A549 treated with AZD2906 at 1 μM for 4 hours (cell line): ENCODE measurements around the gene KLHDC7B. TPM values are rescaled to one million over a fixed set of nuclear protein-coding genes. Genes with fewer than 3 reads are reported as not detected.

Experiments
- total RNA-seq: library from RNA; stranded (reverse); fragments of 200-300 nt; extraction: Qiagen RNA extraction; gene quantifications from 5 replicates; pipeline ENCODE4 v1.2.3, GENCODE V29; 2022

The KLHDC7B gene
- 0.02 to 0.03 TPM (median 0.03 TPM) in 3 of 5 replicates, not detected in the others for total RNA-seq

DNA sequence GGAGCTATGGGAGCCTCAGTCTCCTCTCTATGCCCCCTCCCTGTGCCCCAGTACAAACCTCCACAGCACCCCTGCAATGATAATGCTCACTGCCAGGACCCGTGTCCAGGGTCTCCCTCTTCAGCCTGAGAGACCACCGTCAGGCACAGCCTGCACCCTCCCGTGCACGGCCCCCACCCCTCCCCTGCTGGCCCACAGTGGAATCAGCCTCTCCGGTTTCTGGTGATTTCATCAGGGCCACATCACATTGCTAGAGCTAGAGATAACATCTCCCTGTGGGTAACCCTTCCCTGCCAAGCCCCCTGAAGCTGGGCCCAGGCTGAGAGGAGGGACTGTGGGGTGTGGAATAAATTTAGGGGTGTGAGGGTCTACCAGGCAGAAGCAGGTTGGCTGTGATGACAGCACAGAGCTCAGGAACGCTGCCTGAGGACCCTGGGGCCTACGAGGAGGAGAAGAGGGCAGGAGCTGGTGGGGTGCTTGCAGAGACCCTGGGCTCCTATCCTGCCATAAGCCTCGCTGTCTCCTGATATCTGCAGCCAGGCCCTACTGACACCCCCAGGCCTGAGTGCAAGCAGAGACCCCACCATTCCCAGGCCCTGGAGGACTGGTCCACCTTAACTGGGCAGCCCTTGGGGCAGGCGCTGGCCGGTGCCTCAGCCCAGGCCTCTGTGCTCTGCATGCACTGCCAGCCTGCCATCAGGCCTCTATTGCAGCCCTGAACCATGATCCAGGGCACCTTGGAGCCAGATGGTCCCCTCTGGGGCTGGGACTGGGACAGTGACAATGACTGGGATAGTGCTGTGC lies at the start of gene KLHDC7B:
Gene KLHDC7B, plus strand, starts transcription at position 378 of the 804 bp plus-strand sequence. Its CDS starts 345 bp downstream, at position 723.

DNA sequence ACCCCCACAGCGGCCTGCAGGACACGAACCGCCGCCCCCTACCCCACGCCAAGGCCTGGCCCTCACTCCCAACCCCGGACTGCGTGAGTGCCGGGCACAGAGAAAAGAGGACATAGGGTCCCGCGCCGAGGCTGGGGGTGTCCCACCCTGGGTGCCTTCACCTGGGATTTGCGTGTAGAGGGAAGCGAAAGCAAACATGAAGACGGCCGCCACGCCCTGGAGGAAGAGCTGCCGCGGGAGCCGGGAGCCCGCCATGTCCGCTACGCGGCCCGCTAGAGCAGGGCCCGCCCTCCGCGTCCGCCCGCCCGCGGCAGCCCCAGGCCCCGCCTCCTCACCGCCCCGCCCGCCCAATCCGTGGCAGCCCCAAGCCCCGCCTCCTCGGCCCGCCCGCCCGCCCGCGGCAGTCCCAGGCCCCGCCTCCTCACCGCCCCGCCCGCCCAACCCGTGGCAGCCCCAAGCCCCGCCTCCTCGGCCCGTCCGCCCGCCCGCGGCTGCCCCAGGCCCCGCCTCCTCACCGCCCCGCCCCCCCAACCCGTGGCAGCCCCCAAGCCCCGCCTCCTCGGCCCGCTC lies 38.2 kb upstream of the KLHDC7B start, which contains the start of gene LMF2:
Gene LMF2, minus strand, starts transcription at position 282 of the 570 bp plus-strand sequence. Its CDS starts 27 bp downstream, at position 255.

DNA sequence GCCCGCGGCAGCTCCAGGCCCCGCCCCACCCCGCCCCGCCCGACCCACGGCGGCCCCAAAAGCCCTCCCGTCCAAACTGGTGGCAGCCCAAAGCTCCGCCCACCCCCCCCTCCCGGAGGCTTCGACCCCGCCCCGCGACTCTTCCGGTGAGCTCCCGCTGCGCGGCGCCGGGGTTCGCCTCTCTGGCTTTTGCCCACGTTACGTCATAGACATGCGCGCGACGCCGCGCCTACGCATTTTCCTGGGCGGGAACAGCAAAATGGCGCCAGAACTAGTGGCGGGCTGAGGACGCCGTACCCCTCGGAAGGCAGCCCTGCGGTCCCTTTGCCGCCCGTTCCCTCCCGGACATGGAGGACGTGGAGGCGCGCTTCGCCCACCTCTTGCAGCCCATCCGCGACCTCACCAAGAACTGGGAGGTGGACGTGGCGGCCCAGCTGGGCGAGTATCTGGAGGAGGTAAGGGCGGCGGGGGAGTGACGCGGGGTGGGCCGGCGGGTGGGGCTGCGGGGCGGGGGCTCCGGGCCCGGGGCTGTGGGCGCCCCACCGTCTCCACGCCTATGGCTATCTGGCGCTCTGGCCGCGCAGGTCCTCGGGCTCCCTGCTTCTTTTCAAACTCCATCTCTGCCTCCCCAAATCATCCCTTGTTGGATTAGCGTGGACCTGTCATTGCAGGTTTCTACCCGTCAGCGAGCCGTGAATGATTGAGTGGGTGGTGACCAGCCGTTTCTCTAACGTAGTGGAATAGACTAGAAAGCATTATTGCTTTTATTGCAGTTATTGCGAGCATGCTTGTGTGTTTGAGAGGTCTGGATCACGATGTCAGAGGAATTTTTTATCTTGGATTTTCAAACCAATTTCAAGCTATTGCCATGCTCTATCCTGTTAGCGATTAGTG lies 37.5 kb upstream of the KLHDC7B start, which contains the start of gene NCAPH2:
Gene NCAPH2, plus strand, starts transcription at position 234 of the 894 bp plus-strand sequence. Its CDS starts 114 bp downstream, at position 348.

DNA sequence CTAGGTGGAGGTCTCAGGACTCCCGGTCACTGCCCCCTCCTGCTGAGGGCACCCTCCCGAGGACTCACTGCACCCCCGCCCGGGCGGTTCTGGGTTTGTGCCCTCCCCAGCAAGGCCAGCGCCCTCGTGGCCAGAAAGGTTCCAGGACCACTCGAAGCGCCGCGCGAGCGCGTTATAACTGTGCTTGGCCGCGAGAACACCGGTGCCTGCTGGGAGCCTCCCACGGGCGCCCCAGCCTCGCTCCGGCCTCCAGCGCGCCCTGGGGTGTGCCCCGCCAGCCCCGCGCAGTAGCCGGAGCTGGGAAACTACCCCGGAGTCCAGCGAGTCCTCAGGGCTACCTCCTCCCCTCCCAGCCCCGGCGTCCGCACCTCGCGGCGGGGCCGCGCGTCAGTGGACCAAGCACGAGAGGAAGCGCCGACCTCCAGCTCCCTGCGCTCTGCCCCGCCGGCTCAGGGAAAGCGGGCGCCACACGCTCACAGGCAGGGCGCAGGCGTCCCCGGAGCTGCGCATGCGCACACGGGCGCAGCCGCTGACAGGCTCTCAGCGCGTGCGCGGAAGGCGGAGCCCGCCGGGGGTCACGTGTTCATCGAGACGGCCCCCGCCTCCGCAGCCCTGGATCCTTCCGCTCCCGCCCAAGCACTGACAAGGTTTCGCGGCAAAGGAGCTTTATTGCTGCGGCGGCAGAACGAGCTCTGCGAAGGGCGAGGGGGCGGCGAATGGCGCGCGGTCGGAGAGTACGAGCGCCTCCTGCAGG lies 20.4 kb upstream of the KLHDC7B start, which contains the start of gene SCO2:
Gene SCO2, minus strand, starts transcription at position 495 of the 754 bp plus-strand sequence. CDS start 1,187 bp downstream, outside the sequence.

DNA sequence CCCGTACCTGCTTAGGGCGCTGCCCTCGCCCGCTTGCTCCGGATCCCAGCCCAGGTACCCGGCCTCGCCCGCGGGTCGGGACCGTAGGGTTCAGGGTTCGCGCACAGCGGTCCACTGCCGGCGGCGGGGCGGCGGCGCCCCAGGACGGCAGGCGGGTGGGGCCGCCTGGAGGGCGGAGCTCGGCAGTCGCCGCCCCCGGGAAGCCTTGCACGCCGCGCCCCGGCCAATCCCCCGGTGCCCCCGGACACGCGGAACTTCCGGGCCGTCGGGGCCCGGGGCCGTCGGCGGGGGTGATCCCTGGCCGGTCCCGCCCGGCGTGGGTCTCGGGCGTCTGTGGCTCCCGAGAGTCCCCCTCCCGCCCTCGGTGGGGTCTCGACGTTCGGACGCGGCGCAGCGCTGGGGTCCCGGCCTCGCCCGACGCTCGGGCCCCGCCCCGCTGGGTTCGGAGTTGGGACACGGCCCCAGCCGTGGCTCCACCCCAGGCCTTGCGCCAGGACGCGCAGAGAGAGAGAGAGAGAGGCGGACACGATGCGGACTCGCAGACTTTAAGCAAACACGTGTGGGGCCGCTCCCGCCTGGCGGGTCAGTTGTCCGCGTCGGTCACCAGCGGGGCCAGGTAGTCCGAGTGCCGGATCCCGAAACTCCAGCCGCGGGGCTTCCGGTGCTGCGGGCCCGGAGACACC lies 15.7 kb upstream of the KLHDC7B start, which contains the start of gene TYMP:
Gene TYMP, minus strand, starts transcription at position 116 of the 683 bp plus-strand sequence. CDS start 303 bp downstream, outside the sequence.

DNA sequence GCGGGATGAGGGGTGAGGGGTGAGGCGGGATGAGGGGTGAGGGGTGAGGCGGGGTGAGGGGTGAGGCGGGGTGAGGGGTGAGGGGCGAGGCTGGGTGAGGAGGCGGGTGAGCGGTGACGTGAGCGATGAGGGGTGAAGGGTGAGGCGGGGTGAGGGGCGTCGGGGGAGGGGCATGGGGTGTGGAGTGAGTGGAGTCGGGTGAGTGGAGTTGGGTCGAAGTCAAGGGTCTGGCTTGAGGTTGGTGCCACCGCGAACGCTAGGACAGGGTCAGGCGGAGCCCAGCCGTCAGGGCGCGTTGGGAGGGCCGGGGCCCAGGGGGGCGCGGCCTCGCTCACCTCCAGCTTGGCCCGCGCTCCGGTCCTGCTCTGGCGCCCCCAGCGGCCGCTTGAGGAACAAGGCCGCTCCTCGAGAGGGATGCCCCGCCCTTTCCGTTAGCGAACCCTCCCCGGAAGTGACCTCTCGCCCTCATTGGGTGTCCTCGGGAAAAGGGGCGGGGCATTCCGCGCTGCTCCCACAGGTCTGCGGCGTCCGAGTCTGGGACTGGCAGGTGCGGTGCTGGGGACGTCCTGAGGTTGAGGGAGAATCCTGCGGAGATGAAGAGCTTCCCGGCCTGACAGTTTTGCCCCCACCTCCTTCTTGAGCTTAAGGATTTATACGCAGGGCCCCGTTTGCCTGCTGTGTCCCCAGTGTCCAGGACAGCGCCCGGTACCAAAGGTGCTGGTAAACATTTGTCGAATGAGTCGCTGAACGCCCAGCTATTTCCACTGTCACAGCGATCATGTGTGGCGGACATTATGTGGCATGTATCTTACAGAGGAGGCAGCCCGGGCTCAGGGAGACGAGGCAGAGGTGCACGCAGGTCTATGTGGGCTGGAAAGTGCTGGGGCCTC lies 17.1 kb downstream of the KLHDC7B start, which contains the start of gene SYCE3:
Gene SYCE3, minus strand, starts transcription at position 397 of the 890 bp plus-strand sequence. CDS start 6,514 bp downstream, outside the sequence.

DNA sequence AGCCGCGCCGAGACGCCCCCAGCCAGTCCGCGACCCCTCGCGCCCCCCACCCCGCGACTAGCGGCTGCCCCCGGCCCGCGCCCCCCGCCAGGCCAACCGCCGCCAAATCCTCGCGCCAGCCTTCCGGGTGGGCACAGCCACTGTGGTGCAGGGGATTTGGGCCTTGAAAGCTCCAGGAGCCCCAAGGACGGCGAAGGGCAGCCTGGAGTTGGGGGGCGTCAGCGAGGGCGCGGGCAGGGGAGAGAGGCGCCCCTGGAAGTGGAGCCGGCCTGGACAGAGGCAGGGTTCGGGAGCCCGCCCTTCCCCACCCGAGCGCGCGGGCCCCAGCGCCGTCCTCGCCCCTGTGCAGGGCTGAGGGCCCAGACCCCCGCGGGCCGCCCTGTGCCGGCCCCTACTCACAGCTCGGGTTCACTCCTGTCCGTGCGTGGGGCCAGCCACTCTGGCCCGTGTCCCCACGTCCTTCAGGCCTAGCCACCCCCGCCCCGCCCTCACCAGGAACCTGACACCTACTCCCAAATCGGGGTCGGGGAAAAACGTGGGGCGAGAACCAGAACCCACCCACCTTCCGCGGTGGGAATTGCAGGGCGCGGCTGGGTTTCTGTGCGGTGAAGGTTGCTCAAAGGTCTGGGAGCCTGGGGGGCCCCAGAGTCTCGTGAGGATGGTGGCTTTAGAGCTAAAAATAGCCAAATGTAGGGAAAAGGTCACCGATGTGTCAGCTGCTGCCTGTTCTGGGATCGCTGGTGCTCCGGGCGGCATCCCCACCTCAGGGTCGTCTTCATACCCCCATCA lies 32.5 kb downstream of the KLHDC7B start, which contains the start of gene CPT1B:
Gene CPT1B, minus strand, starts transcription at position 441 of the 789 bp plus-strand sequence. CDS start 512 bp downstream, outside the sequence.

DNA sequence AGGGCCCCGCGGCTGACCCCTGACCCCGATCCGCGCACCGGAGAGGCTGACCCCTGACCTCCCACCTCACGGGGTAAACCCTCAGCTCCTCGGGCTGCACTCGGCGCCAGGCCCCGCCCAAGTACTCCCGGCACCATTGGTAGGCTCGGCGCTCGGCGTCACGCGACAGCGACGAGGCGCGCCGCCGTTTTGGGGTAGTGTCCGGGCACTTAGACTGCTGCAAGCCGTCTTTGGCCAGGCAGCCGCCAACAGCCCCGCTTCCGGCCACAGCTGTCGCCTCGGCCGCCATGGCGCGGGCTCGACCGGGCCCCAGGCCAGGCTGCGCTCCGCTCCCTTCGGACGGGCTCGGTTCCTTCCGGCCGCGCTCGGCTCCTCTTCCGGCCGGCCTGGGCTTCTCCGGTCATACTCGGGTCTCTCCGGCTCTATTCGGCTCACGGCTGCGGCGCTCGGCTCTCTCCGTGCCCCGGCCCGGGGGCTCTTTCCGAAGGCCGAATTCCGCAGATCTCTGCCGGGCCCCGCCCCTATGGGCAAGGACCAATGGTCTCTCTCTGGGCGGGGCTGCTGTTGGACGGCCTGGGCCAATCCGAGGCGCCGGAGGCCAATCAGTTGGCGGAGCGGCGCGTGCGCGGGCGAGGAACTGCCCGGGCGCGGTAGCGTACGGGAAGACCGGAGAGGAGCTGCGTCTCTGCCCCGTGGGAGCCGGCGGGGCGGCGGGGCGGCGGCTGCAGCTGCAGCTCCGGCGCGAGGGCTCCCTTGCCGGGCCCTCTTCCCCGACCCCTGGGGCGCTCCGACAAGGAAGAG lies 37.0 kb downstream of the KLHDC7B start, which contains the start of gene CHKB:
Gene CHKB, minus strand, starts transcription at position 357 of the 801 bp plus-strand sequence. Its CDS starts 68 bp downstream, at position 289.

DNA sequence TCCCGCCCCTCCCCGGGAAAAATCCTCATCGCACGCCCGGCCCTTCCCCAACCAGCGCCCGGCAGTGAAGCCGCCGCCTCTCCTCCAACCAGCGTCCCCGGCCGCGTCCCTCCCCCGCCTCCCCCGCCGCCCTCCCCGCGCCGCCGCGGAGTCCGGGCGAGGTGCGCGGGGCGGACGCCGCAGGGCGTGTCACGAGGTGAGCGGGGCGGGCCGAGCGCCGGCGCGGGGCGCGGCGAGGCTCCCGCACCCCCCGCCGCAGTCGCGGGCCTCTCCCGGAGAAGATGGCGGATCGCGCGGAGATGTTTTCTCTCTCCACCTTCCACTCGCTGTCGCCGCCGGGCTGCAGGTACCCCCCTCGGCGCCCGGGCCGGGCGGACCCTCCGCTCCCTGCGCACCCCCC lies 54.8 kb downstream of the KLHDC7B start, which contains the start of gene MAPK8IP2:
Gene MAPK8IP2, plus strand, starts transcription at position 256 of the 400 bp plus-strand sequence. Its CDS starts 26 bp downstream, at position 282.

Other genes starting within 250 kb of the KLHDC7B start
- gene PLXNB2, start 238.3 kb upstream of the KLHDC7B start, total RNA-seq, result 93.5 to 117 TPM (median 111 TPM) in 5 replicates
- gene DENND6B, start 218.9 kb upstream of the KLHDC7B start, total RNA-seq, result 2.4 to 3.6 TPM (median 3.2 TPM) in 5 replicates
- 9.9 to 13.3 TPM (median 12.8 TPM) in 5 replicates for gene PPP6R2, start 202.6 kb upstream of the KLHDC7B start, total RNA-seq
- gene SBF1, start 70.9 kb upstream of the KLHDC7B start, total RNA-seq, result 19.2 to 26.3 TPM (median 23.1 TPM) in 5 replicates
- gene ADM2, start 64.4 kb upstream of the KLHDC7B start, total RNA-seq, result 0.41 to 0.63 TPM (median 0.57 TPM) in 5 replicates
- gene MIOX, start 59.0 kb upstream of the KLHDC7B start, total RNA-seq, result 0.05 TPM in 1 of 5 replicates, not detected in the others
- gene LMF2, start 38.2 kb upstream of the KLHDC7B start, total RNA-seq, result 33.6 to 51.5 TPM (median 49.9 TPM) in 5 replicates
- gene NCAPH2, start 37.7 kb upstream of the KLHDC7B start, total RNA-seq, result 33.5 to 38.4 TPM (median 36.8 TPM) in 5 replicates
- gene SCO2, start 20.3 kb upstream of the KLHDC7B start, total RNA-seq, result 3.2 to 9.1 TPM (median 4.7 TPM) in 5 replicates
- 11.7 to 19.2 TPM (median 17.9 TPM) in 5 replicates for gene TYMP, start 15.9 kb upstream of the KLHDC7B start, total RNA-seq
- 0.22 to 0.37 TPM (median 0.29 TPM) in 3 of 5 replicates, not detected in the others for gene SYCE3, start 17.0 kb downstream of the KLHDC7B start, total RNA-seq
- gene CPT1B, start 32.5 kb downstream of the KLHDC7B start, total RNA-seq, result 5.8 to 14.7 TPM (median 12.1 TPM) in 5 replicates
- gene CHKB, start 37.0 kb downstream of the KLHDC7B start, total RNA-seq, result 11.6 to 20.4 TPM (median 17.8 TPM) in 5 replicates
- gene MAPK8IP2, start 54.9 kb downstream of the KLHDC7B start, total RNA-seq, result 2.6 to 3.9 TPM (median 3.8 TPM) in 5 replicates
- 17.0 to 26.1 TPM (median 22.2 TPM) in 5 replicates for gene ARSA, start 82.3 kb downstream of the KLHDC7B start, total RNA-seq
- gene SHANK3, start 126.9 kb downstream of the KLHDC7B start, total RNA-seq, result 3.1 to 5.4 TPM (median 4.4 TPM) in 5 replicates
- 0.06 to 0.08 TPM in 2 of 5 replicates, not detected in the others for gene ACR, start 192.3 kb downstream of the KLHDC7B start, total RNA-seq
- 14.7 to 19.0 TPM (median 18.6 TPM) in 5 replicates for gene RABL2B, start 237.7 kb downstream of the KLHDC7B start, total RNA-seq